HepG2 (cell line): Measurements from ENCODE around the gene ZNF324B. TPM values are rescaled to one million over a fixed set of nuclear protein-coding genes. Genes with fewer than 3 reads are reported as not detected.

Experiments
- ATF3 ChIP-seq: sonication (generic); formaldehyde crosslinking; IDR thresholded peaks from 2 replicates; pipeline ENCODE4 v1.4.0; 2020; ENCODE audit warnings: missing genetic modification reagents
- CBFB ChIP-seq: sonication (generic); formaldehyde crosslinking; IDR thresholded peaks from 2 replicates; pipeline ENCODE4 v1.4.0; 2020; ENCODE audit warnings: missing genetic modification reagents
- CSRNP2 ChIP-seq: sonication (generic); formaldehyde crosslinking; conservative IDR thresholded peaks from 2 replicates; pipeline ENCODE4 v1.8.0; 2022; ENCODE audit warnings: low read depth, missing genetic modification reagents
- ELF3 ChIP-seq: IDR thresholded peaks from 2 replicates; pipeline ENCODE4 v1.6.1; 2016; ENCODE audit warnings: missing genetic modification reagents, missing compliant biosample characterization
- HNF1B ChIP-seq: sonication (generic); formaldehyde crosslinking; IDR thresholded peaks from 2 replicates; pipeline ENCODE4 v1.5.1; 2020; ENCODE audit warnings: mild to moderate bottlenecking, moderate library complexity, missing genetic modification reagents
- KDM5B ChIP-seq: sonication (generic); formaldehyde crosslinking; IDR thresholded peaks from 2 replicates; pipeline ENCODE4 v1.4.0; 2020; ENCODE audit warnings: missing genetic modification reagents, mild to moderate bottlenecking, borderline replicate concordance
- MBD4 ChIP-seq: IDR thresholded peaks from 2 replicates; pipeline ENCODE4 v1.6.1; 2012; ENCODE audit warnings: low read length, inconsistent platforms, borderline replicate concordance
- RFX3 ChIP-seq: IDR thresholded peaks from 2 replicates; pipeline ENCODE4 v1.6.1; 2016; ENCODE audit warnings: missing biosample characterization, missing genetic modification reagents
- SOX13 ChIP-seq, 3 experiments: fragments of 450-650 bp in 1 of 3; sonication (generic) in 1 of 3; formaldehyde crosslinking in 1 of 3; IDR thresholded peaks in 2 of 3; conservative IDR thresholded peaks in 1 of 3; 2 replicates each; pipeline versions ENCODE4 v1.5.0 to v1.6.1; 2016 to 2020; ENCODE audit warnings: antibody characterized with exemption in 1 of 3, mild to moderate bottlenecking in 1 of 3, missing compliant biosample characterization in 1 of 3, missing genetic modification reagents in 1 of 3, moderate library complexity in 1 of 3
- TBP ChIP-seq: sonication (generic); formaldehyde crosslinking; IDR thresholded peaks from 2 replicates; pipeline ENCODE4 v1.5.0; 2020; ENCODE audit warnings: missing genetic modification reagents
- ZBTB7A ChIP-seq: sonication (generic); formaldehyde crosslinking; IDR thresholded peaks from 2 replicates; pipeline ENCODE4 v1.8.0; 2022; ENCODE audit warnings: mild to moderate bottlenecking, missing genetic modification reagents
- ZNF251 ChIP-seq: sonication (generic); formaldehyde crosslinking; IDR thresholded peaks from 2 replicates; pipeline ENCODE4 v1.9.0; 2021; ENCODE audit warnings: mild to moderate bottlenecking, missing genetic modification reagents
- ZNF3 ChIP-seq: IDR thresholded peaks from 2 replicates; pipeline ENCODE4 v1.7.0; 2017; ENCODE audit warnings: inconsistent platforms
- ZNF607 ChIP-seq: sonication (generic); formaldehyde crosslinking; IDR thresholded peaks from 2 replicates; pipeline ENCODE4 v1.5.1; 2020; ENCODE audit warnings: missing genetic modification reagents, mild to moderate bottlenecking, borderline replicate concordance
- ZNF609 ChIP-seq: sonication (generic); formaldehyde crosslinking; IDR thresholded peaks from 2 replicates; pipeline ENCODE4 v1.4.0; 2020; ENCODE audit warnings: mild to moderate bottlenecking, missing genetic modification reagents, borderline replicate concordance
- ZNF687 ChIP-seq: sonication (generic); formaldehyde crosslinking; IDR thresholded peaks from 2 replicates; pipeline ENCODE4 v1.5.1; 2020; ENCODE audit warnings: mild to moderate bottlenecking, missing genetic modification reagents, moderate library complexity
- ZNF737 ChIP-seq: sonication (generic); formaldehyde crosslinking; IDR thresholded peaks from 2 replicates; pipeline ENCODE4 v1.5.0; 2020; ENCODE audit warnings: missing genetic modification reagents, mild to moderate bottlenecking, borderline replicate concordance
- polyA plus RNA-seq, 8 experiments: library from polyadenylated mRNA; depleted of rRNA in 3 of 8; stranded (reverse) in 7 of 8; unstranded in 1 of 8; fragments of >200 nt; fragmentation: Illumina TruSeq in 4 of 8; extraction: Trizol in 4 of 8; gene quantifications; 2 replicates each; pipeline versions ENCODE4 v1.2.1 to v1.2.3, GENCODE V29; 2011 to 2016; ENCODE audit warnings: low read depth in 4 of 8, missing spikeins in 1 of 8, mixed read lengths in 1 of 8; ENCODE audit not compliant: insufficient read depth in 1 of 8
- total RNA-seq, 5 experiments: library from RNA; depleted of rRNA; stranded (reverse); fragments of >200 nt; fragmentation: Illumina TruSeq; extraction: Trizol; gene quantifications; 2 replicates each; pipeline ENCODE4 v1.2.3, GENCODE V29; 2016; ENCODE audit warnings: low read depth in 1 of 5

Gene ZNF324B
- total and polyA plus RNA-seq, 2 of the 13 experiments (the other 11 are each of a cell fraction or from before 2014, with no cell fraction given) = 0.53 to 3.0 TPM

GRCh38 chr19:58407658-58408151 is 43.7 kb upstream of the ZNF324B start (continued):
- TF ChIP-seq SOX13 (IDR thresholded peaks at IDR 0.05) (no peak), SOX13 (CRISPR knock-in tag; conservative IDR thresholded peaks at IDR 0.05 in 1 of 2, IDR thresholded peaks at IDR 0.05 in 1 of 2) (no peak), ZNF737 (no peak), ZBTB7A (CRISPR knock-in tag) (no peak), TBP (CRISPR knock-in tag) (no peak), RFX3 (CRISPR knock-in tag) (no peak), ATF3 (CRISPR knock-in tag) (no peak), ZNF687 (CRISPR knock-in tag) (peak; percentile 63), ELF3 (CRISPR knock-in tag) (0 out of 2 replicates have a peak, but pooled peaks have one; percentile 11), ZNF607 (peak; percentile 40; the same call in 1 of the 2 replicates), ZNF3 (CRISPR knock-in tag) (no peak), CSRNP2 (CRISPR knock-in tag) (no peak), ZNF251 (CRISPR knock-in tag) (no peak), CBFB (CRISPR knock-in tag) (no peak), HNF1B (CRISPR knock-in tag) (no peak), ZNF609 (CRISPR knock-in tag) (no peak), MBD4 (no peak), KDM5B (CRISPR knock-in tag) (no peak)
